Epidermal melanocyte (primary cell): ENCODE measurements around the gene TPCN1.

Experiments
- DNase-seq: peaks from one replicate; pipeline ENCODE4 v3.0.0; 2011; ENCODE audit warnings: low spot score; ENCODE audit not compliant: insufficient read length

The TPCN1 gene

GRCh38 chr12:113221181-113221996 is at the start of gene TPCN1:
TPCN1 (plus strand) TSS chr12:113221464; CDS start chr12:113226853, 5,389 bp downstream.
- peak; percentile 96 for DNase-seq

DNA sequence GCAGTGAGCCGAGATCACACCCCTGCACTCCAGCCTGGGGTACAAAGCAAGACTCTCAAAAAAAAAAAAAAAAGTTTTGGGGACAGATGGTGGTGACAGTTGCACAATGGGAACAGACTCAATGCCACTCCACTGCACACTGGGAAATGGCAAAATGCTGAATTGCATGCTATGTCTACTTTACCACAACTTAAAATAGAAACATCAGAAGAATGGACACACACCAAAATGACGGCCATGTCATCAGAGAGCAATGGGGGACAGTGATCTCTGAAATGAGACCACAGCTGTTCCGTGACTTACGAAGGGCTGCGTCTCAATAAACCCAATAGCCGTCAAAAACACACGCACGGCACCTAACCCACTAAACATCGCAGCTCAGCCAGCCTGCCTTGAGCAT is 49.7 kb upstream of the TPCN1 start:
- DNase-seq: peak; percentile 12

DNA sequence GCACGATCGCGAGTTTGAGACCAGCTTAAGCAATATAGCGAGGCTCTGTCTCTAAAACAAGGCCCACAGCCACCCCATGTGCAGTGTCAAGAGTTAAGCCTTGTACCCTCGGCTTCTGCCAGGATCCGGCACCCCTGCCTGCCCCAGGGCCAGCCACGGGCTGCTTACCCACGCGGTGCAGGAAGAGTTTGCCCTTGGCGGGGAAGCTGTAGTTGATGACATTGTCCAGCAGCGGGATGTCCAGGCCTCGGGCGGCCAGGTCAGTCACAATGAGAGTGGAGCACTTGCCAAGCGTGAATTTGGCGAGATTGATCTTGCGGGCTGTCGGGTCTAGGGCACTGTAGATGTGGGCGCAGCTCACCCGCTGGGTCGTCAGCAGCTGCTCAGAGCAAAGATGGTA is 49.1 kb upstream of the TPCN1 start:
- no peak for DNase-seq

- DNase-seq: no peak
Observed at GRCh38 chr12:113173081-113173698, 48.1 kb upstream of the TPCN1 start.

- DNase-seq: peak; percentile 76
Observed at GRCh38 chr12:113174461-113175384, 46.5 kb upstream of the TPCN1 start.

DNA sequence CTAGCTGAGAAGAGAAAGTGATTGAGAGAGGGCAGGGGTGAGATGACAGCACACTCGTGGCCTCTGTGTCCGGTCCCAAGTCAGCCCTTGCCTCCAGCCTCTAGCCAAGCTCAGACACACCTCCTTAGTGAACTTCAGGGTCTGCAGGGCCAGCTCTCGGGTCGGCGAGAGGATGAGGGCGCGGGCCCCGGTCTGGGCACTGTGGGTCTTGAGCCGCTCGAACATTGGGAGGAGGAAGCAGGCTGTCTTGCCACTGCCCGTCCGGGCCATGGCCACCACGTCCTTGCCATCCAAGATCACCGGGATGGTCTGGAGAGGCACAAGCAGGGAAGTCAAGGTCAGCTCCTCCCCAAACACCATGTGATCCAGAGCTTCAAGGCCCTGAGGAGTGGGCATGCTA is 42.2 kb upstream of the TPCN1 start:
- no peak for DNase-seq

DNA sequence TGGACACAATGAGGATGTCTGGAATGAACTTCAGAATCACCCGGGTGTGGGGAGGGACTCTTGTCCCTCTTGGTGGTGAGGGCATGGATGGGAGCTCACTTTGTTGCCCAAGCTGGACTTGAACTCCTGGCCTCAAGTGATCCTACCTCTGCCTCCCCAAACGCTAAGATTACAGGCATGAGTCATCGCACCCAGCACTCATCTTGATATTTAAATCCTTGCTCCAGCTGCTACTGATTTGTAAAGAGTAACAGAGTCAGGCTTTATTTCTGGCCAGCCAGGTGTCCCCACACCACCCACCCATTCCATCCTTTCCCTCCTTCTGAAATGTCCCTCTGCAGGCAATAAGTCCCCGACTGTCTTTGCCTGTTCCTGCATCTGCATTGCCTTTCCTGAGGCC is 40.9 kb upstream of the TPCN1 start:
- no peak for DNase-seq

- no peak for DNase-seq
Observed at GRCh38 chr12:113181975-113182374, 39.3 kb upstream of the TPCN1 start.

DNA sequence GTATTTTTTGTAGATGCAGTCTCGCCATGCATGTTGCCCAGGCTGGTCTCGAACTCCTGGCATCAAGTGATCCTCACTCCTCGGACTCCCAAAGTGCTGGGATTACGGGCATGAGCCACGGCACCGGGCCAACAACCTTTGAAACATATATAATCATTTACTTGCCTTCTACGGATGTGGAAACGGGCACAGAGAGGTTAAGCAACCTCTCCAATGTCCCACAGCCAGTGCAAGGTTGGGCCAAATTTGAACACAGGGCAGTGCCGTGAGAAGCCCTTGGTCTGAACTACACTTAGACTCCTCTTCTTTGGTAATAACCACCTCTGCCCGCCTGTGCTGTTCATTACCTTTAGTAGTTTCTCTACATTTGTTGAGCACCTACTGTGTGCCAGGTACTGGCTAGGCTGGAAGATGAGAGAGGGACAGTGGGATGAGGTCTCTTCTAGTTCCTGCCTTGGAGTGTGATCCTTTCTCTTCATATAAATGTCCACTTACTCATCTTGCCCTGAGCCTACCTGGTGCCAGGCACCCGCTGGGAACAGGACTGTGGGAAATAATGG is 38.2 kb upstream of the TPCN1 start:
- no peak for DNase-seq

GRCh38 chr12:113184098-113184899 is 37.0 kb upstream of the TPCN1 start:
- DNase-seq: no peak

GRCh38 chr12:113184900-113185179 is 36.4 kb upstream of the TPCN1 start:
- peak; percentile 92 for DNase-seq

DNA sequence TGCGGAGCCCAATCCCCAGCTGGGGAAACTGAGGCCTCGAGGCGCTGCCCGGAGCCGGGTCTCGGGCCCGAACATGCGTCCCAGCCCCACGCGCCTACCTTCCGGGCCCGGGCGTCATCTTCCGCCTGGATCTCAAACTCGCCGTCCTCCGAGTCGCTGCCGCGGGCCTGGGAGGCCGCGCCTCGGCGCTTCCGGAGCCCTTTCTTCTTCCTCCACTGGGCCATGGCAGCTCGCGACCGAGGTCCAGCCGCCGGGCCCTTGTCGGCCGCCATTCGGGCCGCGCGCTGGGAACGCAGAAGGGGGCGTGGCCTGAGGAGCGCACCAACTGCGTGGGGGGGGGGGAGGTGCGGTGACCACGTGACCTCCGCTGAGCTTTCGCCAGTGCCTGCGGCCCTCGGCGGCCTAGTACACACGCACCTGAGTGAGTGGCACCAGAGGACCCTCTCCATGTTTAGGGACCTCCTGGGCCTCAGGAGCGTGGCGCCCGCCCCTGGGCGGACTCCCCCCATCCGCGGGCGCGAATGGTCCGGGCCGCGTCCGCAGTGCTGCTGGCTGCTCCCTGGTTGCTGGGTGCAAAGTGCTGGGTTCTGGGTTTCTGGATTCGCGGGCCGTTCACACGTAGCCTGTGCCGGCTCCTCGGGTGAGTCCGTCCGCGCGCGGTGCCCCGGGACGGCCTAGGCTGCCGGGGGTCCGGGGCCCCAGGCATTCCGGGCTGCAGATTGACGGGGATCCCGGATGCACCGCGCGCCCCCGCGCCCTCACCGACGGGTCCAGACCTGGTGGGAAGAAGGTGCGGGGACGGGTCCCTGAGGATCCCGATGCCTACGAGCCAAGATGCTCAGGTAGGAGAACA is 35.9 kb upstream of the TPCN1 start, which contains the start of the genes DDX54 and RITA1:
TSS of gene DDX54 (minus strand) at position 299 of the 853 bp plus-strand sequence. CDS start at position 272, 27 bp downstream.
TSS of gene RITA1 (plus strand) at position 542 of the 853 bp plus-strand sequence. CDS start 1,026 bp downstream, outside the sequence.
- peak; percentile 50 for DNase-seq

DNA sequence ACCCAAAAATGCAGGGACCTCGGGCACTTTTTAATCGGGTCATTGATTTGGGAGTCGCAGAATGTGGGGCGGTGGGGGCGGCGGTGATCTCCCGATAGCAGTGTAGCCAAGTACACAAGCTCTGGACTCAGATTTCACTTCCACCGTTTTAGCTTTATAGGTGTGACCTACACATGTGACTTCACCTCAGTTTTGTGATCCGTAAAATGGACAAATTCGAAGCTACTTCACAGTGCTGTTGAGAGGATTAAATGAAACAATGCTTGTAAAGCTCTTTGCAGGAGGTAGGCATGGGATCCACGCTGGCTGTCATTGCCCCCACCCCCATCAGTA is 35.3 kb upstream of the TPCN1 start:
- no peak for DNase-seq

- no peak for DNase-seq
Observed at GRCh38 chr12:113186666-113187325, 34.5 kb upstream of the TPCN1 start.

- DNase-seq: no peak
Observed at GRCh38 chr12:113189361-113189760, 31.9 kb upstream of the TPCN1 start.

DNA sequence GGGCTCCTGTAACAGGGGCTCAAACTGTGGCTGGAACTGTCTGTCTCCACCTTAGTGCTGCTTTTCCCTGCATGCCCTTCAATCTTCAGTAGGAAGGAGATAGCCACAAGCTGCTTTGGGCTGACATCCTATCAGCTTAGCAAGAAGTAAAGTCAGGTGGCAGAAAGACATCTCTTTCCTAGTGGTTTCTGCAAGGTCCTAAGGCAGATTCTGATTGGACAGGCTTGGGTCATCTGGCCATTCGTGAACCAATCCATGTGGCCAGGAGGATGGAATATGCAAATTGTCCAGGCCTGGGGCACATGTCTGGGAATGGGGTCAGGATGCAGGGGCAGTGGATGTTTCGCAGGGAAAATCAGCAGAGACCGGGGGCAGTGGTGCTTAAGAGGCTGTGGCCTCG is 30.5 kb upstream of the TPCN1 start:
- peak; percentile 17 for DNase-seq

- no peak for DNase-seq
Observed at GRCh38 chr12:113191227-113191626, 30.0 kb upstream of the TPCN1 start.

DNA sequence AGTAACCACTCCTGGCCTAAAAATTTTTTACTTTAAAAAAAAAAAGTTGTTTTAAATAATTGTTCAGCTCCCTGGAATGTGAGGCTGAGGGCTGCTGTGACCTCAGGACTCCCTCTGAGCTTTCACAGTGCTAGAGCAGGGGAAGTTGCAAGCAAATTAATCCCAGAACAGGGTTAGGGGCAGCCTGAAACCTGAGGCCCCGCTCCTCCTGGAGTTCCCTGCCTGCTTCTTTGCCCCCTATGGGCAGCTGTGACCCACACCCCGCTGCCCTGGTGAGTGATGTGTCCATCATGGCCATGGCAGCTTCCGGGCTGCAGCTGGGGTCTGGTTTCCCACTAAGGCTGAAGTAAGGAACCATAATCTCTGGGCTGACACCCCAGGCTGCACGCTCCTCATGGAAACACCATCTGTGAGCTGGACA is 26.3 kb upstream of the TPCN1 start:
- peak; percentile 20 for DNase-seq

DNA sequence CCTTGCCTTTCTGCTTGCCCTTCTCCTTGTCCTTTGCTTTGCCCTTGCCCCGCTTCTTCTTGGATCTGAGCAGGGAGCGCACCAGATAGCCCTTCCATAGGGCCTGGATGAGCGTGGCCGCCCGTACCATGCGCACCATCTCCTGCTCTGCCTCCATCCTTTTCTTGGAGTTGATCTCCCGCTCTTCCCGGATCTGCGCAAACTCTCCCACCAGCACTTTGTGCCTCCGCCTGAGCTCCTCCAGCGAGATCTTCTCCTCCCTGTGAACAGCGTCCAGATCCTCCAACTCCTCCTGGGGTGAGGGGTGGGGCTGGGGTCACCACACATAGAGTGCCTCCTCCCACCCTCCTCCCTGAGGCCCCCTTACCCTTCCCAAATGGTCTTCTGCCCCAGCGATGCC is 25.7 kb upstream of the TPCN1 start:
- DNase-seq: no peak
